ENCODE results near the gene ADAMTS9. TPM values are rescaled to one million over a fixed set of nuclear protein-coding genes. Genes with fewer than 3 reads are reported as not detected.

The ADAMTS9 gene
- total and polyA plus RNA-seq, 9 donors: 11.8 to 88.8 (median 29.9) TPM

GRCh38 chr3:64523324-64523723 lies 164.5 kb downstream of the ADAMTS9 start:
- Histone ChIP-seq H3K27me3 (no peaks in the 10 kb centered on the region), H3K36me3 (no peaks in the 10 kb centered on the region), H3K4me3 (no peak overlapping the region), H3K27ac (no peak overlapping the region), H3K9me3 (no peaks in the 10 kb centered on the region), H3K4me1 (ENCODE audit: insufficient read depth) (no peaks in the 10 kb centered on the region)
- no peak for DNase-seq
- 62 to 66% (median 62%) methylated on average over 3 of the region's 3 CpGs for WGBS, 3 donors
- intact Hi-C loops (cut with DNase I): no loop called here
- TF ChIP-seq EP300 (IDR thresholded peaks at IDR 0.05) (no peak), POLR2A (IDR thresholded peaks at IDR 0.05) (no peak), CTCF (IDR thresholded peaks at IDR 0.05) (no peak)

GRCh38 chr3:64520334-64520733 lies 167.5 kb downstream of the ADAMTS9 start:
- Histone ChIP-seq H3K4me3 (no peak overlapping the region), H3K4me1 (ENCODE audit: insufficient read depth) (no peaks in the 10 kb centered on the region), H3K36me3 (no peaks in the 10 kb centered on the region), H3K27me3 (no peaks in the 10 kb centered on the region), H3K27ac (no peak overlapping the region), H3K9me3 (no peaks in the 10 kb centered on the region)
- DNase-seq: no peak
- 33 to 57% (median 43%) methylated on average over 3 of the region's 3 CpGs for WGBS, 3 donors
- intact Hi-C loops (cut with DNase I): no loop called here
- TF ChIP-seq EP300 (IDR thresholded peaks at IDR 0.05): no peak
- no peak for TF ChIP-seq POLR2A (IDR thresholded peaks at IDR 0.05)
- no peak for TF ChIP-seq CTCF (IDR thresholded peaks at IDR 0.05)

GRCh38 chr3:64518950-64519349 lies 168.8 kb downstream of the ADAMTS9 start:
- Histone ChIP-seq H3K4me3 (no peak overlapping the region), H3K27ac (no peak overlapping the region), H3K36me3 (no peaks in the 10 kb centered on the region), H3K27me3 (no peaks in the 10 kb centered on the region), H3K4me1 (ENCODE audit: insufficient read depth) (no peaks in the 10 kb centered on the region), H3K9me3 (no peaks in the 10 kb centered on the region)
- WGBS, 3 donors: 68 to 81% (median 73%) methylated on average over 1 of the region's 1 CpG
- no peak for DNase-seq
- intact Hi-C loops (cut with DNase I): no loop called here
- no peak for TF ChIP-seq CTCF (IDR thresholded peaks at IDR 0.05)
- TF ChIP-seq POLR2A (IDR thresholded peaks at IDR 0.05): no peak
- TF ChIP-seq EP300 (IDR thresholded peaks at IDR 0.05): no peak

- Histone ChIP-seq H3K27ac (no peak overlapping the region), H3K27me3 (no peaks in the 10 kb centered on the region), H3K4me3 (no peak overlapping the region), H3K4me1 (ENCODE audit: insufficient read depth) (no peaks in the 10 kb centered on the region), H3K36me3 (no peaks in the 10 kb centered on the region), H3K9me3 (no peaks in the 10 kb centered on the region)
- no peak for DNase-seq
- WGBS, 3 donors: 90 to 93% (median 92%) methylated on average over 6 of the region's 6 CpGs
- TF ChIP-seq CTCF (IDR thresholded peaks at IDR 0.05): no peak
- no peak for TF ChIP-seq EP300 (IDR thresholded peaks at IDR 0.05)
- TF ChIP-seq POLR2A (IDR thresholded peaks at IDR 0.05): no peak
- intact Hi-C loops (cut with DNase I): no loop called here
These were observed 169.3 kb downstream of the ADAMTS9 start for GRCh38 chr3:64518496-64518895.

GRCh38 chr3:64514889-64515288 lies 172.9 kb downstream of the ADAMTS9 start:
- no peaks in the 10 kb centered on the region for H3K9me3 ChIP-seq
- 90 to 94% (median 93%) methylated on average over 3 of the region's 3 CpGs for WGBS, 3 donors
- H3K27me3 ChIP-seq: no peaks in the 10 kb centered on the region
- DNase-seq: no peak
- no peak for TF ChIP-seq EP300 (IDR thresholded peaks at IDR 0.05)
- no peak for TF ChIP-seq POLR2A (IDR thresholded peaks at IDR 0.05)
- no peak overlapping the region for H3K27ac ChIP-seq
- H3K4me3 ChIP-seq: no peak overlapping the region
- H3K36me3 ChIP-seq: no peaks in the 10 kb centered on the region
- no peaks in the 10 kb centered on the region for H3K4me1 ChIP-seq (ENCODE audit: insufficient read depth)
- intact Hi-C loops (cut with DNase I): no loop called here

Measured in ovary (tissue), 9 donors.